HG02870 (cell line): ENCODE data around the gene GLI3.

Experiments used
- ATAC-seq: cut with Tn5 transposase; IDR thresholded peaks from one replicate; pipeline ENCODE4 v1.9.1; 2021; ENCODE audit warnings: mild to moderate bottlenecking, moderate library complexity; ENCODE audit not compliant: unreplicated experiment

GLI3 gene

DNA sequence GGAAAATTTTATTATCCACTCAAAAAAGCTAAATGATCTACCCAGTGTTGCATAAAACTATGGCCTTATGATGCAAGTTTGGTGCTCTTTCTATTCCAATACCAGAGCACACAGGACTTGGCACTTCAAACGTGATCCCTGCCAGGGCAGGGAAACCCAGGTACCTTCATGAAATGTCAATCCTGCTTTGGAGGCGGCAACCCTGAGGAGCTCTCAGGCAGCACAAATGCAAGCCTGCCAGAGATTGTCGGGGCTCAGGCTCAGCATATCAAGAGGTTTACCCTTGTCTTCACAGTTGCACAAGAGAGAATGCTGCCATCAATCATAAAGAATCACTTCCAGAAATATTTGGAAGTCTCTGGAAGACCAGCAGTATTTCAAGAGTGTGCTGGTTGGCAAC lies 151.5 kb downstream of the GLI3 start:
- ATAC-seq = no peak

DNA sequence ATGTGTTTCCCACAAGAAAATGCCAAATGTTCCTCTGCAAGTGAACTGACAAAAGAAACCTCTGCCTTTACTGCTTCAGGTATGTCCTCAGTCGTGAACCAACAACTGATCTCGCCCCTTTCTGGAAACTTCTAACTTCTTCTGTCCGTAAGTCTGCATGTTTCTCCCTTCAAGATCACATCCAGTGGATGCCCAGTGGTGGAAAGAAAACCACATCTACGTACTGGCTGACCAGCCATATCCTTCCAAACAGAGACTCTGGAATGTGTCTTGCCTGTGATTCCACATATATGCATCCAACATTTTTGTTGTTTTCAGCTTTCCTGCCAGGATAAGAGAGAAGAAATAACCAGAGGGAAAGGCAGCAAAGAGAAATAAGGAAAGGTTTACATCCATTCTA lies 152.7 kb downstream of the GLI3 start:
- ATAC-seq = no peak

DNA sequence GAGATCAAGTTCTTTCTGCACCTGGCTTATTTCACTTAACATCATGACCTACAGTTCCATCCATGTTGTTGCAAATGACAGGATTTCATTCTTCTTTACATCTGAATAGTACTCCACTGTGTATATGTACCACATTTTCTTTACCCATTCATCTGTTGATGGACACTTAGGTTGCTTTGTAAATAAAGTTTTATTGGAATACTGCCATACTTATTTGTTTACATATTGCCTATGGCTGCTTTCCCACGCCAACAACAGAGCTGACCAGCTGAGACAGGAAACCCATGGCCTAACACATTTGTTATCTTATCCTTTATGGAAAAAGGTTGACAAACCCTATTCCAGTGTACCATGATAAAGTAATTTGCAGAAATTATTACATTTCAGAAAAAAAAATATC lies 153.7 kb downstream of the GLI3 start:
- ATAC-seq = no peak

DNA sequence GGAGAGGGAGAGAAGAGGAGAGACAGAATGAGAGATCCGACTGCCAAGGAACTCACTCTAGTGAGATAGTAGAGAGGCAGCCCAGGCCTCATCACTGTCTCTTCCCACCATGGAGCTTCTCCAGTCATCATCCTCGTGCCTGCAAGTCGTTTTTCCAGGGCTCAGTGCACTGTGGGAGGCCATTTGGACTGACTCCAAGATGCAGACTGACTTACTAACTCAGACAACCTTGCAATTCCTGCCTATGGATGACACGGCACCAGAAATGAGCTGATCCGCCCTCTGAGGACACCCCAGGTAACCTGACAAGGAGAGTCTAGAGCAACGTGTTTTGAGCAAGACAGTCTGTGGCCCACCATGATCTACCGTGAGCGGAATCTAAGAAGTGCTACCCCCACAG lies 154.9 kb downstream of the GLI3 start:
- no peak for ATAC-seq

DNA sequence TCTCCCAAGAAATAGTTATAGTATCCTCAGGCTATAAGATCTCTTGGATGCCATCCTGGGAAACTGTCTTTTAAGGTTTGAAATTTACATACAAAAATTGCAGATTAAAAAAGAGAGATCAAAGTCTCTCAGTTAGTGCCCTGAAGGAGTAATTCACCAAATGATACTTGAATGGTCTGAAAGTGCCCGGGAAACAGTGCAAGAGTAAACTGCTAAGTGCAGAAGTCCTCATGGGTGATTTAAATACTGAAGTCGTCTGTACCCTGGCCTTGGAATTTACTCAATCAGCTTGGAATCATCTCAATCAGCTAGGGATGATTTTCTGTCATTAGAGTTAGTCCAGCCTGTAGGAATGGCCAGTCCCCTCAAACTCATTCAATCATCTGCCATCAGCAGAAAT lies 155.3 kb downstream of the GLI3 start:
- no peak for ATAC-seq

DNA sequence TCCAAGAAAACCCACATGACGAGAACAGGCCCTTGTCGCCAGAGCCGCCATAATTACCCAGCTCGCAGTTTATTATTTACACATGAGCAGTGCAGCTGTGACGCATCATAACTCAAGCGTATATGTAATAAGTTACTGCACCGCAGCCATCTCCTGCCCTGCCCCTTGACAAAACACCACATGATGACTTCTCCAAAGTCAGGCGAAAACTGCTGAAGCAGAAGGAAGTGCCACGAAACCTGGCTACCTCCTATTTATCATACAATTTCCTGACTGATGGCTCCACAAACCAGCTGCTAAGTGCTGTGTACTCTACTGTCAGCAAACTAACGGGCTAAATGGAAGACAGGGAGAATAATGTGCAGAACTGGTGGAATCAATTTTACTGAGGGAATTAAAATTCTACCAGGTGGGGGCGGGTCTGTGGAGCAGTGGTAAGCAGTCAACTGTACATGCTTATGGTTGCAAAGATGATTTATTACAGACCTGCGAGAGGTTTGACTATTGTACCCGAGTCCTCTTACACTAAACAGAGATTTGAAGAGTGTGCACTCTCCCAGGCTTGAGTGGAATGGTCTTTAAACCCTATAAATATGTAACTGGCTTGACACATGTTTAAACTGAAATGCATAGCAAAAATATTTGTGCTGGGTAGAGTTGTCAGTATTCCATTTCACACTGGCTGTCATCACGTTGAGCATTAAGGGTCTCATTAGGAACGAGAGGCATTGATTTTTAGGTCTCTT lies 156.0 kb downstream of the GLI3 start:
- ATAC-seq = no peak

DNA sequence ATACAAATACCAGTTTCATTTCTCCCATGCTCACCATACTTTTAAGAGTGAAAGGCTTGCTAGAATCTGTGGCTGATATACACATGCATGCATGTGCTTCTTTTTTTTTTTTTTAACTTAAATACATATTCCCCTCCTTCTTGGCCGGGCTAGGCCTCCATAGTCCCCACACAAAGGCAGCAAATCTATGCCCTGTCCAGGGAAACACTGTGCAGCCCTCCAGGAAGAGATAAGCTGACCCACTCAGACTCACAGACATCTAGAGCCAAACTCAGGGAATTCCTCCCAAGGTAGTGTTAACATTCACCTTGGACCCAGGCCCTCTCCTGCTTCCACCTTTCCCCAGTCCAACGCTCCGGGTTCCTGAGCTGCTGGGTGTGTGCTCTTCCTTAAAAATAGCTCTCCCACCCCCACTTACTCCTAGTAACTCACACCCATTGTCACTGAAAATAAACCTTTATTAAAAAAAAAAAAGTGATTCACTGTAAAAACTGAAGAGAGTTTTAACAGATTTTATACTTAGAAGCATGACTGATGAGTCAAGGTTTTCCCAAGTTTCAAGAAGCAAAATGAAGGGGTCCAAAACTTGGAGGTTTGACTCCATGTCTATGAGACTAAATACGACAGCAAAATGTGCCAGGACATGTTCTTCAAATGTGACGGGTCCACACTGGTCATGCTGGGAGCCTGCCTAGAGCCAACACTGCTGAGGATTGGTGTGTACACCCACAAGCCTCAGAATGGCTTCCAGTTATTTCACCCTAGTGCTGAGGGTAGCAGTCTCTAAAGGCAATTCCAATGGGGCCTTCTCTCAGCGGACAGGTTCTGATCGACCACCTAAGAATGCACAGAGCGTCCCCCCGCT lies 159.5 kb downstream of the GLI3 start:
- no peak for ATAC-seq

DNA sequence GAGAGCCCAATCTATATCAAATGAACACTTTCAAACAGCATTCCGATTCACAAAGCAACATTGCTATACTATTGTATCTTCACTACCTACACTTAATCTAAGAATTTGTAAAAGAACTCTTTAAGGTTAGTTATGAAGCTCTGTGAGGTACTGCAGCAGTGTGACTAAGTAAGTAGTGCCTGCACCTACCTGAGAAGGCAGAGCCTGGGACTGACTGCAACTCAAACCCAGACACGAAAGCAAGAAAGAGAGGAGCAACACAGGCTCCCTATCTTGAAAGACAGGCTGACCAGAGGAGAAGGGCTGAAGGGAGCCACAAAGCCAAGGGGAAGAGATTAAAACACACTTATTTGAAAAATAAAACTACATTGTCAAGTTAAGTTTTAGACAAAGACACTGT lies 160.1 kb downstream of the GLI3 start:
- ATAC-seq = no peak

DNA sequence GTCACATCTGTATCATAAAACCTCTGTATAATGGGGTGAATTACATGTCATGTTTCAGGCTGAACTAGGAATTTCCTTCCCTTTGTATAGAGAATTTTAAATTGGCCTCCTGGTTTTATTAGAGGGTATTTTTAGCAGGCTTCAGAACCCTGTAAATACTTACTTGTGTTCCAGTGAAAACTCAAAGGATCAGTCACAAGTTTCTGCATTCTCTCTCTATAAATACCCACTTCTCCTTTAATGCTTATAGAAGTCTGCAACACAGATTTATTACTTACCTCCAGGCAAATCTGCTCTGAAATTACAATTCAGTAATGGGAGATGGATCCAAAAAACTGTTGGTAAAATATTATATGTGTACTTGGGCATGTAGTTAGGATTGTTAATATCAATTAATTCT lies 161.6 kb downstream of the GLI3 start:
- ATAC-seq = no peak

DNA sequence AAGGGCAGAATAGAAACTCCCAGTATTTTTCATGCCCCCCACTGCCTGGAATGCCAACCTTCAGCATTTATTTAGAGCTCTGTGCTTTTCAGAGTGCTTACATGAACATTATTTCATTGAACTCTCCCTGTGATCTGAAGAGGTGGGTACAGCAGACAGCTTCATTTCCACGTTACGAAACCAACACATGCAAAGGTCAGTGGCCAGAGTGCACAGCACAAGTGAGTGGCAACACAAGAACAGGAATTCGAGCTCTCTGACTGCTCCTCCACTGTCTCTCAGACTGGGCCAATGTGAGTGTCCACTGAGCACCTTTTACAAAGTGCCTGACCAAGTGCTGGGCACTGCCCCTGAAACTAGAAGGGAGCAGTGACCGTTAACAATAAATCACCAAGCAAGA lies 162.9 kb downstream of the GLI3 start:
- ATAC-seq = no peak

DNA sequence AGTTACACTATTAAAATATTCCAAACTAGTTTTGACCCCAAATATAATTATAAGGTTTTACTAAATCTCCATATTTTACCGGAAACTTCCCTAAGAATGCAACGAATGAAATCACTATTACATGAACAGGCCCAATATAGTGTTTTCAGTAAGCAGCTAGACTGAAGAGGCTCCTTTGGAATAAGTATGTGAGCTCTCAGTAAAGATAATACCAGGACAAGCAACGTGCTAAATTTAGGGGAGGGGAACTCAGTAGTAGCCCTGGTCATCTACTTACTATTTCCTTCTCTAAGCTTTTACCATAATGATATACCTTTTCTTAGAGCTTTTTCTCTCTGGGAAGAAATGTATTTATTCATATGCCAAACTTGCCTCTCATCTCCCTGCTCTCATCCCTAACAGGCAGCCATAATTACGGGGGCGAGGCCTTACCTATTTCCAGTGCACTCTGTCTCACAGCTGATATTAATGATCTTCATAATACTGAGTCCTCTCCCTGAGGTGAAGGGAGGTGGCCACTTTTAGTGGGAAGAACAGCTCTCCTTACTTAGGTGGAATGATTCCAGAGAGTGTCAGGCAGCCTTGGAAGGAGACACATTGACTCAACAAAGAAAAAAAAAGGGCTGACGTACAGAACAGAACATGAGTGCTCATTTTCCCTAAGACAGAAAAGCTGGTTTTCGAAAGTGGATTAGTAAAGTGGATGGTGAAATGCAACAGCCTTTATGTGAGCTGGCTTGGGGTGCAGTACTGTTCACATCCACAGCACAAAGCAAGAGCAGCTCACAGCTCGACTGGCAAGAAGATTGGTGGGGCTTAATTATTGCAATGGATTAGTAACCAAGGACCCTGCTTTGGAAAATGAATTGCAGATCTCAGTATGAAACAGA lies 165.4 kb downstream of the GLI3 start:
- no peak for ATAC-seq

DNA sequence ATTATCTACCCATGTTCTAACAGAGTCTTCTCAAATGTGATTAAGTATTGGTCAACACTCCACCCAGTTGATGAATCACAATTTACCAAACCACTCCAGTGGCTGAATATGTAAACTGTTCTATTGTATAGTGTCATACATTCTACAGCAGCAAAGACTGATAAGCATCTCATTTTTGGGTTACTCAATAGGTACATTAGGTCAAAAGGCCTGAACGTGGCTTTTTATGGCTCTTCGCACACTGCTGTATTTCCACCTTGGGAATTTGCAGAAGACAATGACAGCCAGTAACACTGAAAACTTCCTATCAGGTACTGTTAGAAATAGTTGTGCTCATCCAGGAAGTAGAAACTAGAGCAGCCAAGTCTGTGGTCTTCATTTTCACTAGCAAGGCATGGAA lies 166.9 kb downstream of the GLI3 start:
- ATAC-seq = no peak

DNA sequence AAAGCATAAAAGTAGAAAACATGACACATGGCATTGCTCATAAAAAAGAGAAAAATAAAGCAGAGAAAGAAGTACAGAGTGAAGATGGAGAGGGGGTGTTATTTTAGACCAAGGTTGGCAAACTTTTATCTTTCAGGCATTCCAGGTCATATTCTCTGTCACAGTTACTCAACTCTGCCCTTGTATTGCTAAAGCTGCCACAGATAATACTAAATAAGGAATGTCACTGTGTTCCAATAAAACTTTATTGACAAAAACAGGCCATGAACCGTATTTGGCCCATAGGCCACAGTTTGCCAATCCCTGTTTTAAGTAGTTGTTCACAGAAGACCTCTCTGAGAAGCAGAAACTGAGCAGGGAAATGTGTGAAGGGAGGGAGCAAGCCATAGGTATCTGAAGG lies 167.4 kb downstream of the GLI3 start:
- ATAC-seq = no peak

DNA sequence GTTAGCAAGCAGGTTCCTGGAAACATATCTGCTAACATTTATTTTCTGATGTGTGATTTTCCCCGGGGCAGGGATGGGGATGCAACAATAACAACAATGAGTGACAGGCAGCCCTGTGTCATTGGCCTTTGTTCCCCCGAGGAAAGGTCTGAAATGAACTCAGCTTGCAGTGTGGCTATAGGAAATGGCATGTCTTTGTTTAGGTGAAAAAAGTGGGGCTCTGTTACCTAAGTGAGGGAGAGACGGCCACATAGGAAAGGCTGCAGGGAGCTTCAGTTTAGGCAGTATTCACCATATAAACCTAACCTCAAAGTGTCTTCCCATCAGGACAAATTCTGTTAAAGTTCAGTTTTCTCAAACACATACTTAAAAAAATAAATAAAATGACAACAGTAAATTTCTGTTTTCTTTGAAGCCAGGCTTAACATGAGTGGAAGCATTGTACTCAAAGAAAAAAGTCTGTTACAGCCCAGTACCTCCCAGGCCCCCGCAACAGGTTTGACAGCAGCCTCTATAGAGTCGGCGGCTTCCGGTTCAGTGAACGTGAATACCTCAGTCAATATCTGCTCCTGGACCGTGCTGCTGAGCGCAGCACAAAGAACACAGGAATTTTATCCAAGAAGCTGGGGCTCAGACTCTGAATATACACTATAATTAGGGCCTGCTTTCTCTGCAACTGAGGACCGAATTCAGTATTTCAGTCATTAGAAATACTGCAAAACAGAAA lies 168.3 kb downstream of the GLI3 start:
- no peak for ATAC-seq

DNA sequence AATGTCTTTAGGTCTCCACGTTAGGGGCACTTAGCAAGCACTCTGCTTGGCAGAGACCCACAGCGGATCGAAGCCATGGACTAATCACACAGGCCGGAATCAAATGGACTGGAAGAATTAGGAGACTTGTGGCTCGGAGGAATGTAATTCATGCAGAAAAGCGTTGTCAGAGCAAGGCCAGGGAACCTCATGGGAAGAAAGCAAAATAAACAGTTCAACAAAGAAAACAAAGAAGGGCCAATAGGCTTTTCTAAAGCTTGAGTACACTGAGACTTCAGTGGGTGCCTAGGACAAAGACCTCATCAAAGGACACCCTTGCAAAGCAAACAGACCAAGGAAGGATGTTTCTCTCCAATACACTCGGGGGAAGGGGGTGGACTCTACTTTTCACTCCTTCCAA lies 171.1 kb downstream of the GLI3 start:
- ATAC-seq = no peak

DNA sequence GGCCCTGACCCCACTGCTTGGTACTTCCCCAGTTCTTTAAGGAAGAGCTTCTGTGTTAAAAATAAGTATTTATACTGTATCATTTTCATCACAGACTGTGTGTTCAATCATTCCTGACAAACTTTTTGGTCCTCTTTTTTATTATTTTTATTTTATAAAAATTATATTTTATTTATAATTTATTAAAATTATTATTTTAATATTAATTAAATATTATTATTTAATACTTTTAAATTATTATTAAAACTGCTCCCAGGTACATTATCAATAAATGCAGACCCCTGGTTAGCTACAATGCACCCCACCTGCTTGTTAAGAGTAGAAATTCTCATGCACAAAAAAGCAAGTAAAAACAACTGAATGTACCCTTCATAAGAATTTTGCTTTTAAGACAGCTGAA lies 172.0 kb downstream of the GLI3 start:
- no peak for ATAC-seq

DNA sequence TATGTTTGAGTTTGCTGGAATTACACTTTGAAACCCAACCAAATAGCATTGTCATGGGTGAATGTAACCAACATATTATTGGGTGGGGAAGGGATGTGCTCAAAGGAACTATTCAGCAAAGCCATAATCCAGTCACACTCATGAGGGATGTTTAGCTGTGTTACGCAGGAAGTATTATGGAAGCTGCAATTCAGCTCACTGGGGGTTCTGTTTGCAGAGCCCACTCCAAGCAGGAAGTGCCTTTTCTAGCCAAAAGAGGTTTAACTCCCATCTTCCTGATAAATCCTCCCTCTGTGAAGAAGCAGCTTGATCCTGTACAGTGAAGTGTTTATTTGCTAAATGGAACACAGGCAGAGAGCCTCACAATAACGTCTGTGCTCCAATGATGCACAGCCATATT lies 172.5 kb downstream of the GLI3 start:
- no peak for ATAC-seq

DNA sequence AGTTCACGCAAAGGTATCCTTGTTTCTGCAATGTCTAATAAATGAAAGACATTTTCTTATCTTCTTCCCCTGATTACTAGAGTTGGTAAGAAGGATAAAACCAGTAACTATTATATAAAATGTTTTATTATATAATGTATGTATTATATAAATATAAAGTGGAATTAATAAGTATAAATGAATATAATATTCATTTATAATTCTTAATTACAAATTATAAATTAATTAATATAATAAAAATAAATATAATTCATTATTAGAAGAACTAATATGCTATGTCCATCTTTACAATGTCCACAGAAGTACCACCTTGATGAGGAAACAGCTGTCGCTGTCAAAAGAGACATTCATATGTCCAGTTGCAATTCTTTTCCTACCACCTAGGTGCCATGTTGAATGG lies 177.7 kb downstream of the GLI3 start:
- no peak for ATAC-seq

DNA sequence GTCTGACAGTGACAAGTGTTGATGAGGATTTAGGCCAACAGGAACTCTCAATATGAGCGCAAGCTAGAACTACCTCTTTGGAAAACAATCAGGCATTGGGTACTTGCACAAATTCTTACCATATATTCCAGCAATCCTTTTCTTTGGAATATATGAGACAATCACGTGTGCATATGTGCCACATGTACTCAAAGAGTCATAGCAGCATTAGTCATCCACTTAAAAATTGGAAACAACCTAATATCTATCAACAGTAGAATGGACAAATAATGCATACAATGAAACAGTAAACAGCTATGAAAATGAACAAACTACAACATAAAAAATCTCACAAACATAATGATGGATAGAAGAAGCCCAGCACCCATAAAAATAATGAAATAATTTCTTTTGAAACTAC lies 179.7 kb downstream of the GLI3 start:
- no peak for ATAC-seq

DNA sequence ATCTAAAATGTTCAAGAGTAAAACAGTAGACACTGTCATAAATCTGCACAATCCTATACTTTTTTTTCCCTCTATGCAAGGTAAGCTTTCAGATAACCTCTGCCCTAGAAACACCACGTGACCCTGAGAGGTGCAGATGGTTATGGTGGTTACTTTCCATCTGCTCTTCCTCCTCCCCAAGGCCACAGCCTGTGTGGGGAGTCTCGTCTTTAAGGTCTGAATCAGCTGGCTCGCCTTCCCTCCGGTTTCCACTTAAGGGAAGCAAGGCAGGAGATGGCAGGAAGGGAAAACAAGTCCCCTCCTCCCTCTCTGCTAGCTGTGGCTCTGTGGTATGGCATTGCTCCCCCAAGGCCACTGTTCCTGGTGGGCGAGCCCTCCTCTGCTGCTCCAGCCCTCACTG lies 181.8 kb downstream of the GLI3 start:
- no peak for ATAC-seq

DNA sequence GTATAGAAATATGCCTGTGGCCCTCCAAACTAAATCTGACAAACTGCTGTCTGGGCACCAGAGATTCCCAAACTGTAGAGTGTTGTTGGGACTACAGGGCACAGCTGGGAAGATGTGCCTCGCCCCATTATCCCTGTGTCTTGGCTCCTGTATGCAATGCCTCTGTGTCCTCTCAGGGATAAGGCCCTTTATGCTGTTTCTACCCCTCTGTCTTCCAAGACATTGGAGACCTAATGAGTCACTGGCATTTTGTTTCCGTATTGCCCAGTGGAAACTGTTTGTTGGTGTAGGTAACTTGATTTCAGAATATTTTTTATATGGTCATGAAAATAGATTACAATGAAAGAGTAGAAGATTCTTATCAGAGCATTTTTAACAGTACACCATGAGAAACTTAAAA lies 183.2 kb downstream of the GLI3 start:
- no peak for ATAC-seq
